HG03575 (cell line): Measurements from ENCODE around the gene IFNG.
"Not testable (repeated sequence)": the region's sequence is repeated elsewhere in the genome, so short reads cannot be mapped to it uniquely, and the experiment has no call there.

Experiments
- ATAC-seq: cut with Tn5 transposase; IDR thresholded peaks from one replicate; pipeline ENCODE4 v1.9.1; 2021; ENCODE audit not compliant: unreplicated experiment, insufficient number of reproducible peaks, low FRiP score; ENCODE audit errors: extremely low read depth

IFNG gene

GRCh38 chr12:68159681-68160304 lies at the start of gene IFNG:
Gene IFNG (minus strand): TSS chr12:68159740. CDS start chr12:68159615, 125 bp downstream.
- no peak for ATAC-seq

GRCh38 chr12:68209048-68209728 lies 49.6 kb upstream of the IFNG start:
- not testable (repeated sequence) for ATAC-seq

GRCh38 chr12:68207276-68207675 lies 47.7 kb upstream of the IFNG start:
- ATAC-seq: no peak

- no peak for ATAC-seq
Observed at GRCh38 chr12:68206446-68206845, 46.9 kb upstream of the IFNG start.

GRCh38 chr12:68203460-68203875 lies 43.9 kb upstream of the IFNG start:
- ATAC-seq: no peak

GRCh38 chr12:68200854-68201253 lies 41.3 kb upstream of the IFNG start:
- ATAC-seq: no peak

- no peak for ATAC-seq
Observed at GRCh38 chr12:68199127-68199526, 39.6 kb upstream of the IFNG start.

GRCh38 chr12:68198507-68199086 lies 39.1 kb upstream of the IFNG start:
- no peak for ATAC-seq

GRCh38 chr12:68190301-68190700 lies 30.8 kb upstream of the IFNG start:
- ATAC-seq: no peak

- ATAC-seq: no peak
Observed at GRCh38 chr12:68189821-68190242, 30.3 kb upstream of the IFNG start.

GRCh38 chr12:68185598-68185997 lies 26.1 kb upstream of the IFNG start:
- ATAC-seq: no peak

- no peak for ATAC-seq
Observed at GRCh38 chr12:68180792-68181744, 21.5 kb upstream of the IFNG start.

- no peak for ATAC-seq
Observed at GRCh38 chr12:68178774-68179439, 19.4 kb upstream of the IFNG start.

GRCh38 chr12:68178184-68178583 lies 18.6 kb upstream of the IFNG start:
- no peak for ATAC-seq

GRCh38 chr12:68177562-68177961 lies 18.0 kb upstream of the IFNG start:
- no peak for ATAC-seq

GRCh38 chr12:68176257-68176656 lies 16.7 kb upstream of the IFNG start:
- no peak for ATAC-seq

- ATAC-seq: peak; percentile 54
Observed at GRCh38 chr12:68175557-68176061, 16.1 kb upstream of the IFNG start.

- ATAC-seq: not testable (repeated sequence)
Observed at GRCh38 chr12:68174761-68175160, 15.2 kb upstream of the IFNG start.

GRCh38 chr12:68173792-68174191 lies 14.3 kb upstream of the IFNG start:
- no peak for ATAC-seq
